Activated CD4-positive, alpha-beta T cell treated with anti-CD3 and anti-CD28 coated beads, Interleukin-2, amount 50 U/mL, for 24 hours (primary cell): ENCODE results near the gene NOP53.
"Not testable (repeated sequence)": the region's sequence is repeated elsewhere in the genome, so short reads cannot be mapped to it uniquely, and the experiment has no call there.

Experiments used
- DNase-seq, 2 donors: peaks; one replicate each; pipeline ENCODE4 v3.0.0-alpha.2; 2020; ENCODE audit warnings: low read depth in 1 of 2, low spot score in 1 of 2

Gene NOP53

DNA sequence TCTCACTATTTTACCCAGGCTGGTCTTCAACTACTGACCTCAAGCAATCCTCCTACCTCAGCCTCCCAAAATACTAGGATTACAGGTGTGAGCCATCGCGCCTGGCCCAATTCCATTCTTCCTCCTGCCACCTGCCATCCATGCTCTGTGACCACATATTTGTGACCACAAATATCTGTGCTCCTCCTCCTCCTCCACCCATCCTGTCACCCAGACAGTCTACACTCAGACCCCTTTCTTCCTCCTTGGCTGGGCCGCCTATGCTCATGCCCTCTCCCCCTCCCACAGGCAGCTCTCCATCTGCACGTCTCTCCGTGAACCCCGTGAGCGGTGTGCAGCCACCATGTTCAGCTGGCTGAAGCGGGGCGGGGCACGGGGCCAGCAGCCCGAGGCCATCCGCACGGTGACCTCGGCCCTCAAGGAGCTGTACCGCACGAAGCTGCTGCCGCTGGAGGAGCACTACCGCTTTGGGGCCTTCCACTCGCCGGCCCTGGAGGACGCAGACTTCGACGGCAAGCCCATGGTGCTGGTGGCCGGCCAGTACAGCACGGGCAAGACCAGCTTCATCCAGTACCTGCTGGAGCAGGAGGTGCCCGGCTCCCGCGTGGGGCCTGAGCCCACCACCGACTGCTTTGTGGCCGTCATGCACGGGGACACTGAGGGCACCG lies 28.9 kb upstream of the NOP53 start:
- no peak for DNase-seq

DNA sequence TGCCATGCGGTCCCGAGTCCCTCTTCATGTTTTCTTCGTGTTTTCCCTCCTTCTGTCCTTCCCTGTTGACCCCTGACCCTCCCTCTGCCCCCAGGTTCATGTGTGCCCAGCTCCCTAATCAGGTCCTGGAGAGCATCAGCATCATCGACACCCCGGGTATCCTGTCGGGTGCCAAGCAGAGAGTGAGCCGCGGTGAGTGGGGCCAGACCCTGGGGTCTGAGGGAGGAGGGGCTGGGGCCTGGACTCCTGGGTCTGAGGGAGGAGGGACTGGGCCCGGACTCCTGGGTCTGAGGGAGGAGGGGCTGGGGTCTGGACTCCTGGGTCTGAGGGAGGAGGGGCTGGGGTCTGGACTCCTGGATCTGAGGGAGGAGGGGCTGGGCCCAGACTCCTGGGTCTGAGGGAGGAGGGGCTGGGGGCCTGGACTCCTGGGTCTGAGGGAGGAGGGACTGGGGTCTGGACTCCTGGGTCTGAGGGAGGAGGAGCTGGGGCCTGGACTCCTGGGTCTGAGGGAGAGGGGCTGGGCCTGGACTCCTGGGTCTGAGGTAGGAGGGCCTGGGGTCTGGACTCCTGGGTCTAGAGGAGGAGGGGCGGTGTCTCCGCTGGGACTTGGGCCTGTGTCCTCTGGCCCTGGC lies 26.8 kb upstream of the NOP53 start:
- not testable (repeated sequence) for DNase-seq

GRCh38 chr19:47719047-47719859 lies 26.1 kb upstream of the NOP53 start:
- DNase-seq, result no peak

DNA sequence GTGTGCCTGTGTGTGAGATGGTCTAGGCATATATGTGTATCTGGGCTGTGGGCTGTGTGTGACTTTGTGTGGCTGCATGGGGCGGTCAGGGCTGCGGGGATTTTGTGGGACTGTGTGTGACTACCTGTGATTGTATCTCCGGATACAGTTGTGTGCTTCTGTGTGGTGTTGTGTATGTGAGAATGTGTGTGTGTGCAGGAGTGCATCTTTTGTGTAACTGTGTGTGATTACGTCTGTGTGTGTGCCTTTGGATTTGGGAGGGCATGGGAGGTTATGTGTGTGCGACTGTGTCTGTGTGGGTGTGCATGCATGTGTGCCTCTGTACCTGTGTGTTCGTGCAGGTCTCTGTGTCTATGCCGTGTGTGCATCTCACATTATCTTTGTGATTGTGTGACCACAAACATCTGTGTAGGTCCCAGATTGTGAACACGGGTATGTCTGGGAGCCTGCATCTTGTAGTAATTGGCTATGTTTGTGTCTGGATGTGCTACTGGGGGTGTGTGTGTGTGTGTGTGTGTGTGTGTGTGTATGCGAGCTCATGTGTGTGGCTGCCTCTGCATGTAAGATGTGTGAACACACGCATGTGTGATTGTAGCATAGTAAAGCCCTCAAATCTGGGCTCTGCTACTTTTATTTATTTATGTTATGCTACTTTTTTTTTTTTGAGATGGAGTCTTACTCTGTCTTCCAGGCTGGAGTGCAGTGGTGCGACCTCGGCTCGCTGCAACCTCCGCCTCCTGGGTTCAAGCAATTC lies 24.5 kb upstream of the NOP53 start:
- no peak for DNase-seq

DNA sequence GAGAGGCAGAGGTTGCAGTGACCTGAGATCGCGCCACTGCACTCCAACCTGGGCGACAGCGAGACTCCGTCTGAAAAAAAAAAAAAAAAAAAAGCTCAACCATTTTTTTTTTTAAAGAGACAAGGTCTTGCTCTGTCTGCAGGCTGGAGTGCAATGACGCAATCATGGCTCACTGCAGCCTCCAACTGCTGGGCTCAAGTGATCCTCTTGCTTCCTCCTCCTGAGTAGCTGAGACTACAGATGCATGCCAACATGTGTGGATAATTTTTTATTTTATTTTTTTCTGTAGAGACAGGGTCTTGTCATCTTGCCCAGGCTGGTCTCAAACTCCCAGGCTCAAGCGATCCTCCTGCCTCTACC lies 21.8 kb upstream of the NOP53 start:
- no peak for DNase-seq

- no peak for DNase-seq
These were observed 19.5 kb upstream of the NOP53 start for GRCh38 chr19:47725759-47726401.

GRCh38 chr19:47726467-47726866 lies 18.9 kb upstream of the NOP53 start:
- DNase-seq, result no peak

DNA sequence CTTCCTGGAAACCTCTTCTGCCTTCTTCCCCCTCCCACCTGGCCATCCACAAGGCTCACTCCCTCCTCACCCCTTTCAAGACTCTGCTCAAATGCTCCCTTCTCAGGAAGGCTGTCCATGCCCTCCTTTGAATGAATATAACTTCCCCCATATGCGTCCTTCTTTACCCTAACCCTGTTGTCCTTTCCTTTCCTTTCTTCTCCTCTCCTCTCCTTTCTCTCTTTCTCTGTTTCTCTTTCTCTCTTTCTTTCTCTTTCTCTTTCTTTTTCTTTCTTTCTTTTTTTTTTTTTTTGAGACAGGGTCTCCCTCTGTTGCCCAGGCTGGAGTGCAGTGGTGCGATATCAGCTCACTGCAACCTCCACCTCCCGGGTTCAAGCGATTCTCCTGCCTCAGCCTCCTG lies 17.1 kb upstream of the NOP53 start:
- not testable (repeated sequence) for DNase-seq

GRCh38 chr19:47729468-47729798 lies 15.9 kb upstream of the NOP53 start:
- no peak for DNase-seq

DNA sequence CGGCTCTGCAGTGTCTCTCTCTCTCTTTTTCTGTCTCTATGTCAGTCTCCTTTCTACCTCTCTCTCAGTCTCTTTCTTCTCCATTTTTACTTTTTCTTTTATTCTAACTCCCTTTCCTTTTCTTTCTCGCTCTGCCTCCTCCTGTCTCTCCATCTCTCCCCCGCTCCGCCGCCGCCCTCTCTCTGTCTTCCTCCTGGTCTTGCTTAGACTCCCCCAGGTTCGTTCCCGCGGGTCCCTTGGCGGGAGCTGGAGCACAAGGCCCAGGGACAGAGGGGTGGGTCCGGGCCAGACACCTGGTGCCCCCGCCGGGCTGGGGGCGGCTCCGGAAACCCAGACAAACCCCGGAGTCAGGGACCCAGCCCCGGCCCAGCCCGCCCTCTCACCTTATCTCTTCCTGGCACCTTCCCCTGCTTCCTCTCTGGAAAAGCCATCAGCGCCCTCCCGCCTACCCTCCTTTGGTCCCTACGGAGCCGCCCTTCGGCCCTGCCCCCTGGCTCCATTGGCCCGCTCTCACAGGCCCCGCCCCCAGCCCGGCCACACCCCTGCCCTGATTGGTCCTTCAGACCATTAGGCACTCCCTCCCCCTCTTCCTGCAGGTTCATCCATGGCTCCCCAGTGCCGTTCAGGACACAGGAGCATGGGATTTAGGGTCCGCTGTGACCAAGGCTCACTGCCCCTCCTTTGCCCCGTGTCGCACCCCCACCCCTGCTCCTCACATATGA lies 15.4 kb upstream of the NOP53 start:
- DNase-seq, result peak in 1 of 2 donors; percentile 35

GRCh38 chr19:47730521-47730889 lies 14.8 kb upstream of the NOP53 start:
- no peak for DNase-seq

DNA sequence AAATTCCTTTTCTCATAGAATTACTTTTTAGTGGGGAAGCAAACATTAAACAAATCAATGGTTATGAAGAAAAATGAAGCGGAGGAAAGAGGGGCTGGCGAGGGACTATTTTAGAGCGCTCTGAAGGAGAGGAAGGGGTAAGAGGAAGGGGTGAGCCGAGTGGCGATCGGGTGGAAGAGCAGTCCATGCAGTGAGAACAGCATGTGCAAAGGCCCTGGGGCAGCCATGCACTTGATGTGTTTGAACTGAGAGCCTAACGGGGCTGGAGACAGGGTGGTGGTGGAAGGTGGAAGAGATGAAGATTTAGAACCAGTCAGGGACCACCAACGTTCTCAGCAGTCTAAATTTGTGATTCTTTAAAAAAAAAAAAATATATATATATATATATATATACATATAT lies 14.4 kb upstream of the NOP53 start:
- DNase-seq, result no peak

- DNase-seq, result no peak
These were observed 10.2 kb upstream of the NOP53 start for GRCh38 chr19:47735131-47735530.

GRCh38 chr19:47740866-47741519 lies 4.4 kb upstream of the NOP53 start:
- no peak for DNase-seq

DNA sequence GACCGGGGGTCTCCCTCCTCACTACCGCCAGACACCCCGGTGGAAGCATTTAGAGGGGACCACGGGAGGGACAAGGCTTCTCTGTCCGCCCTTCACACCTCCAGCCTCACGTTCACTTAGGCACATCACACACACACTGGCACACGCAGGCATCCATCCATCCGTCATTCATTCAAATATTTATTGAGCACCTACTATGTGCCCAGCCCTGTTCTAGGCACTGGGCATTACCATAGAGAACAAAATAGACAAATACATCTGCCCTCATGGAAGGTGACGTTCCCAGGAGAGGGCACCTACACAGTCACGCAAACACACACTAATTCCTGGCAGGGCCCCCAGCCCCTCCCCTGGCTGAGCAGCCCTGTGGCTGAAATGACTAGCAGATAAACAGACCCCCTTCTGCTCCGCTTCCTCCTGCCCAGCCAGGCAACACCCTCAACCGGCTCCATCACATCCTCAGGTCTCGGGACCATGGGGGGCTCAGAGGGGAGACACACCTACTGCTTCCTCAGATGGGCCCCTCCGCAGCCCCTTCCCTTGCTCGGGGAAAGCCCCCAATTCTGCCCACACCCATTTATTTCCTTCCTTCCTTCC lies 3.7 kb upstream of the NOP53 start:
- DNase-seq, result no peak

DNA sequence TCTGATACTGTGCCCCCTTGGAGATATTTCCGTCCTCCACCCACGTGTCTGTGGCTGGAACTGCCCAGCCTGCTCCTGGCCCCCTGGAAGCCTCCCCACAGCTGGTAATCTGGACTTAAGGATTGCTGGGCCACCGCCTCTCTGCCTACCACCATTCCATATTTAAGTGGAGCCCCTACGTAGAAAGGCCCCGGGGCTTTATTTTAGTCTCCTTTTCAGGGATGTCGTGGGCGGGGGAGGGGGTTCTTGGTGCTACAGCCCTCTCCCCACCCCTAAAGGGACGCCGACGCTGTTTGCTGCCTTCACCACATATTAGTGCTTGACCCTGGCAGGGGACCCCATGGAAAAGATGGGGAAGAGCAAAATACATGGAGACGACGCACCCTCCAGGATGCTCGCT lies 2.7 kb upstream of the NOP53 start:
- no peak for DNase-seq

DNA sequence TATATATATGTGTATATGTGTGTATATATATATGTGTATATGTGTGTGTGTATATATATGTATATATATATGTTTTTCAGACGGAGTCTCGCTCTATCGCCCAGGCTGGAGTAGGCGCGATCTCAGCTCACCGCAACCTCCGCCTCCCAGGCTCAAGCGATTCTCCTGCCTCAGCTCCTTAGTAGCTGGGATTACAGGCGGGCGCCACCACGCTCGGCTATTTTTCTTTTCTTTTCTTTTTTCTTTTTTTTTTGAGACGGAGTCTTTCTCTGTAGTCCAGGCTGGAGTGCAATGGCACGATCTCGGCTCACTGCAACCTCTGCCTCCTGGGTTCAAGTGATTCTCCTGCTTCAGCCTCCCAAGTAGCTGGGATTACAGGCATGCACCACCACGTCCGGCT lies 783 bp downstream of the NOP53 start:
- not testable (repeated sequence) for DNase-seq

DNA sequence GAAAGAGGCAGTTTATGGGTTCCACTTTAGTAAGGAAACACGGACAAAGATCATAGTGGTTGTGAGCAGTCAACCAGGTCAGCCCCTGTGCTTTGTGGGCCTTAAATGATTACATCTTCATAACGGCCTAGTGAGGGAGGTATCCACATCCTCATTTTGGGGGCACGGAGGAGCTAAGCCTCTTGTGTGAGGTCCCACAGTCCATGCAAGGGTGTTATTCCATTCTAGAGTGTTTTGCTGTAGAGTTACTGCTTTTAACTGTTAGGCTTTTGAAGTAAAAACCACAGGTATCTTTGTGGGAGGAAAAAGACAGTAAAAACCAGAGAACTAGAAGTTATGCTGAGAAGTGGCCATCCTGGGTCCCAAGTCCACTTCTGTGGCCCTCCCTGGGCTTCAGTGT lies 4.0 kb downstream of the NOP53 start:
- no peak for DNase-seq

- no peak for DNase-seq
These were observed 5.4 kb downstream of the NOP53 start for GRCh38 chr19:47750752-47751151.
